Fibroblast of mammary gland (primary cell): ENCODE measurements around the gene CTNNA3.

Source experiments
- DNase-seq: peaks from one replicate; pipeline ENCODE4 v3.0.0-alpha.2; 2010; ENCODE audit warnings: low read depth
- H3K4me3 ChIP-seq: 2 replicates; pipeline ENCODE4 v1.5.1; 2011; ENCODE audit warnings: low read depth, mild to moderate bottlenecking, low read length, moderate library complexity; ENCODE audit not compliant: control insufficient read depth
- CTCF ChIP-seq: conservative IDR thresholded peaks from 2 replicates; pipeline ENCODE4 v1.5.1; 2011; ENCODE audit warnings: low read depth, low read length, inconsistent platforms; ENCODE audit not compliant: control insufficient read depth, insufficient read depth

Gene CTNNA3

GRCh38 chr10:66803174-66803573 is 892.8 kb downstream of the CTNNA3 start:
- H3K4me3 ChIP-seq, result no peak overlapping the region
- no peak for DNase-seq
- no peak for TF ChIP-seq CTCF

GRCh38 chr10:66799474-66799873 is 896.5 kb downstream of the CTNNA3 start:
- TF ChIP-seq CTCF, result no peak
- no peak overlapping the region for H3K4me3 ChIP-seq

GRCh38 chr10:66795866-66796265 is 900.1 kb downstream of the CTNNA3 start:
- no peak overlapping the region for H3K4me3 ChIP-seq
- no peak for DNase-seq
- no peak for TF ChIP-seq CTCF

More at GRCh38 chr10:66799474-66799873, 896.5 kb downstream of the CTNNA3 start:
- DNase-seq, result no peak

- no peak overlapping the region for H3K4me3 ChIP-seq
- no peak for TF ChIP-seq CTCF
- DNase-seq, result no peak
Observed at GRCh38 chr10:66792441-66792840, 903.6 kb downstream of the CTNNA3 start.

- DNase-seq, result no peak
- TF ChIP-seq CTCF, result no peak
- no peak overlapping the region for H3K4me3 ChIP-seq
Observed at GRCh38 chr10:66788178-66788987, 907.6 kb downstream of the CTNNA3 start.

- TF ChIP-seq CTCF, result no peak
- H3K4me3 ChIP-seq, result no peak overlapping the region
- DNase-seq, result no peak
Observed at GRCh38 chr10:66786709-66787108, 909.3 kb downstream of the CTNNA3 start.
